Measurements from ENCODE around the gene MYF6.

GRCh38 chr12:80721326-80721725 is 13.9 kb downstream of the MYF6 start:
- no peak for TF ChIP-seq CTCF (conservative IDR thresholded peaks at IDR 0.05; ENCODE audit: low read length)
- TF ChIP-seq EZH2phosphoT487 (IDR thresholded peaks at IDR 0.05; ENCODE audit: borderline replicate concordance, low read depth, low read length) = no peak

All from OCI-LY7 (cell line).